ENCODE results near the gene TKT. TPM values are rescaled to one million over a fixed set of nuclear protein-coding genes. Genes with fewer than 3 reads are reported as not detected.

The TKT gene
- total RNA-seq, 1 experiment from 2014 or later: 634 TPM

GRCh38 chr3:53216723-53217122 is 39.1 kb downstream of the TKT start (continued):
- TF ChIP-seq ELF1 (IDR thresholded peaks at IDR 0.05; ENCODE audit: borderline replicate concordance, low read depth) (no peak), CEBPB (IDR thresholded peaks at IDR 0.05; ENCODE audit: low read depth) (no peak), ZFX (IDR thresholded peaks at IDR 0.05) (no peak)

GRCh38 chr3:53215816-53216215 is 40.0 kb downstream of the TKT start:
- CTCF ChIA-PET: no interaction called here
- POLR2A ChIA-PET: no interaction called here
- ATAC-seq: no peak
- H3K27ac ChIP-seq (ENCODE audit: low read depth, low read length): no peak overlapping the region
- no TSS peak for BruUV-seq (replicated peaks)
- H3K4me1 ChIP-seq (ENCODE audit: control insufficient read depth in 1 of 2, insufficient read depth in 2 of 2, low read length in 2 of 2): peaks cover 0 to 4% of the 10 kb centered on the region in 2 experiments; a peak in 1 of 4 replicates
- RAD21 ChIA-PET (ENCODE audit: low non-redundant PET in 1 of 2, low total read pairs in 2 of 2, uncharacterized antibody in 2 of 2, unreplicated experiment in 2 of 2): no interaction called here
- H3K9ac ChIP-seq (ENCODE audit: low read length): no peak overlapping the region
- H3K36me3 ChIP-seq (ENCODE audit: control insufficient read depth in 1 of 2, insufficient read depth in 2 of 2, low read length in 2 of 2): no peaks in the 10 kb centered on the region
- no peaks in the 10 kb centered on the region for H3K9me2 ChIP-seq (ENCODE audit: insufficient read depth)
- no peak overlapping the region for H3K4me3 ChIP-seq (replicated peaks in 1 of 2; ENCODE audit: low read depth in 1 of 2, low read length in 2 of 2)
- intact Hi-C loops (cut with micrococcal nuclease): no loop called here
- no peak overlapping the region for H3K4me2 ChIP-seq (ENCODE audit: low read length)
- no peaks in the 10 kb centered on the region for H4K20me1 ChIP-seq (ENCODE audit: insufficient read depth)
- no peak for DNase-seq (ENCODE audit: low read depth, low spot score)
- no peaks in the 10 kb centered on the region; the same call in 1 of the 2 replicates for H3K79me2 ChIP-seq (ENCODE audit: insufficient read depth, low read length)
- TF ChIP-seq POLR2A (IDR thresholded peaks at IDR 0.05; ENCODE audit: borderline replicate concordance, extremely low read depth, insufficient read depth, insufficient read length) (no peak), ATF3 (IDR thresholded peaks at IDR 0.05) (no peak), SRF (IDR thresholded peaks at IDR 0.05; ENCODE audit: low read depth) (no peak), CEBPB (IDR thresholded peaks at IDR 0.05; ENCODE audit: low read depth) (no peak)
- no peak overlapping the region for H2AFZ ChIP-seq (ENCODE audit: low read depth, low read length, poor library complexity, severe bottlenecking)
- H3K9me3 ChIP-seq (ENCODE audit: control insufficient read depth in 1 of 2, insufficient read depth in 1 of 2, low read depth in 1 of 2, low read length in 2 of 2): no peaks in the 10 kb centered on the region
- no peaks in the 10 kb centered on the region for H3K27me3 ChIP-seq (ENCODE audit: insufficient read depth, low read length)

GRCh38 chr3:53213276-53213675 is 42.5 kb downstream of the TKT start:
- no TSS peak for BruUV-seq (replicated peaks)
- Histone ChIP-seq H3K79me2 (ENCODE audit: insufficient read depth, low read length) (no peaks in the 10 kb centered on the region; the same call in 1 of the 2 replicates), H4K20me1 (ENCODE audit: insufficient read depth) (no peaks in the 10 kb centered on the region), H3K36me3 (ENCODE audit: control insufficient read depth in 1 of 2, insufficient read depth in 2 of 2, low read length in 2 of 2) (no peaks in the 10 kb centered on the region), H3K27ac (ENCODE audit: low read depth, low read length) (no peak overlapping the region), H3K9ac (ENCODE audit: low read length) (no peak overlapping the region), H3K9me2 (ENCODE audit: insufficient read depth) (no peaks in the 10 kb centered on the region), H3K4me1 (ENCODE audit: control insufficient read depth in 1 of 2, insufficient read depth in 2 of 2, low read length in 2 of 2) (no peaks in the 10 kb centered on the region), H3K27me3 (ENCODE audit: insufficient read depth, low read length) (no peaks in the 10 kb centered on the region), H3K9me3 (ENCODE audit: control insufficient read depth in 1 of 2, insufficient read depth in 1 of 2, low read depth in 1 of 2, low read length in 2 of 2) (peaks cover 3% of the 10 kb centered on the region in 2 experiments; a peak in 2 of 4 replicates), H3K4me2 (ENCODE audit: low read length) (no peak overlapping the region), H3K4me3 (replicated peaks in 1 of 2; ENCODE audit: low read depth in 1 of 2, low read length in 2 of 2) (no peak overlapping the region), H2AFZ (ENCODE audit: low read depth, low read length, poor library complexity, severe bottlenecking) (no peak overlapping the region)
- TF ChIP-seq SRF (IDR thresholded peaks at IDR 0.05; ENCODE audit: low read depth) (no peak), POLR2A (IDR thresholded peaks at IDR 0.05; ENCODE audit: borderline replicate concordance, extremely low read depth, insufficient read depth, insufficient read length) (no peak), ZNF274 (IDR thresholded peaks at IDR 0.05; ENCODE audit: low read depth, low read length) (no peak), YY1 (IDR thresholded peaks at IDR 0.05; ENCODE audit: extremely low read depth, insufficient replicate concordance, low read depth, low read length) (no peak), RAD21 (IDR thresholded peaks at IDR 0.05; ENCODE audit: low read depth) (no peak)
- RAD21 ChIA-PET (ENCODE audit: low non-redundant PET in 1 of 2, low total read pairs in 2 of 2, uncharacterized antibody in 2 of 2, unreplicated experiment in 2 of 2): no interaction called here
- DNase-seq (ENCODE audit: low read depth, low spot score) (no peak), ATAC-seq (no peak)
- POLR2A ChIA-PET: no interaction called here
- CTCF ChIA-PET: no interaction called here
- intact Hi-C loops (cut with micrococcal nuclease): no loop called here

All from HCT116 (cell line).